Mesenteric fat pad (tissue), 1 donor: ENCODE measurements around the gene MAN1C1. TPM values are rescaled to one million over a fixed set of nuclear protein-coding genes. Genes with fewer than 3 reads are reported as not detected.

Experiments used
- DNase-seq: peaks from one replicate; pipeline ENCODE4 v3.0.0-alpha.2; 2020; ENCODE audit warnings: low spot score
- total RNA-seq: library from RNA; stranded (reverse); fragmentation: NEBNext Ultra II Directional; extraction: Animal tissue kit (Norgen Biotek cat#: 25700); gene quantifications from one replicate; pipeline ENCODE4 v1.2.1, GENCODE V29; 2021
- donor health status: DM: yes; HTN: yes; CAD: no.

Gene MAN1C1
- total RNA-seq, 1 donor from 2014 or later: 21.9 TPM

- no peak for DNase-seq
Measured at GRCh38 chr1:25612421-25612820, 4.2 kb upstream of the MAN1C1 start.

- no peak for DNase-seq
Measured at GRCh38 chr1:25613091-25613490, 3.5 kb upstream of the MAN1C1 start.

- DNase-seq: no peak
Measured at GRCh38 chr1:25614501-25615171, 2.0 kb upstream of the MAN1C1 start.

- DNase-seq: no peak
Measured at GRCh38 chr1:25615172-25615541, 1.4 kb upstream of the MAN1C1 start.

GRCh38 chr1:25615563-25616094 is 962 bp upstream of the MAN1C1 start:
- DNase-seq: no peak

GRCh38 chr1:25616987-25617624 is 515 bp downstream of the MAN1C1 start:
- no peak for DNase-seq

- no peak for DNase-seq
Measured at GRCh38 chr1:25617625-25618432, 1.2 kb downstream of the MAN1C1 start.

GRCh38 chr1:25618433-25618808 is 1.8 kb downstream of the MAN1C1 start:
- DNase-seq: no peak

- no peak for DNase-seq
Measured at GRCh38 chr1:25619101-25619890, 2.7 kb downstream of the MAN1C1 start.

GRCh38 chr1:25620211-25620610 is 3.6 kb downstream of the MAN1C1 start:
- DNase-seq: no peak

GRCh38 chr1:25620701-25621350 is 4.2 kb downstream of the MAN1C1 start:
- DNase-seq: no peak

GRCh38 chr1:25621876-25622275 is 5.3 kb downstream of the MAN1C1 start:
- DNase-seq: no peak

- no peak for DNase-seq
Measured at GRCh38 chr1:25622531-25622930, 5.9 kb downstream of the MAN1C1 start.

- DNase-seq: no peak
Measured at GRCh38 chr1:25623007-25623406, 6.4 kb downstream of the MAN1C1 start.

- DNase-seq: no peak
Measured at GRCh38 chr1:25623731-25624130, 7.1 kb downstream of the MAN1C1 start.

- DNase-seq: no peak
Measured at GRCh38 chr1:25624156-25624555, 7.6 kb downstream of the MAN1C1 start.

- no peak for DNase-seq
Measured at GRCh38 chr1:25624604-25625003, 8.0 kb downstream of the MAN1C1 start.

- DNase-seq: no peak
Measured at GRCh38 chr1:25626018-25626417, 9.4 kb downstream of the MAN1C1 start.

- no peak for DNase-seq
Measured at GRCh38 chr1:25628741-25629421, 12.3 kb downstream of the MAN1C1 start.

GRCh38 chr1:25629836-25630235 is 13.2 kb downstream of the MAN1C1 start:
- no peak for DNase-seq
